ENCODE measurements around the gene FLNC. TPM values are rescaled to one million over a fixed set of nuclear protein-coding genes. Genes with fewer than 3 reads are reported as not detected.

FLNC gene
- total and polyA plus RNA-seq, 2 of the 13 experiments (the other 11 are each of a cell fraction or from before 2014, with no cell fraction given): 0.02 TPM; not detected in 1

DNA sequence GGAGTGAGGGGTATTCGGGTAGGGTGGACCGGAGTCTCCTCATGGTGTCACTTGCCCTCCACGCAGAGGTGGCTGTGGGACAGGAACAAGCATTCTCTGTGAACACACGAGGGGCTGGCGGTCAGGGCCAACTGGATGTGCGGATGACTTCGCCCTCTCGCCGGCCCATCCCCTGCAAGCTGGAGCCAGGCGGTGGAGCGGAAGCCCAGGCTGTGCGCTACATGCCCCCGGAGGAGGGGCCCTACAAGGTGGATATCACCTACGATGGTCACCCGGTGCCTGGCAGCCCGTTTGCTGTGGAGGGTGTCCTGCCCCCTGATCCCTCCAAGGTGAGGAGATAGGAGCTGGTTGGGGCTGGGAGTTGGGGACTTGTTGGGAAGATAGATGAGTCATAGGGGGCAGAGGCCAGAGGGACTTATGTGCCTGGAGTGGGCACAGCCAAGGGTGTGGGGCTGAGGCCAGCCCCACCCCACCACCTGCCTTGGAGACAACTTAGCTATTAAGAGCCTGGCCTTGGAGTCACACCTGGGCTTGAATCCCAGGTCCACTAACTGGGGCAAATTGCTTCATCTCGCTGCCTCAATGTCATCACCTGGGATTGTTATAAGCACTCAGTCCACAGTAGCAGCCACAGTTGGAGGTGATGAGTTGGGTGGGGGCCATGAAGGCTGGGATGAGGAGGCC is 13.9 kb downstream of the FLNC start:
- ChIA-PET POLR2A (no interaction called here), CTCF (ENCODE audit: low intra/inter-chr PET ratio, low total read pairs) (interaction anchor here (3.0 kb wide), 1 partner anchor 40 kb away, joined by 13 read pairs; no protein-coding TSS in a partner anchor)
- Histone ChIP-seq H3K27me3 (ENCODE audit: control insufficient read depth in 1 of 2, insufficient read depth in 2 of 2, low read length in 2 of 2) (peaks cover 5 to 12% of the 10 kb centered on the region in 2 experiments; a peak in 2 of 5 replicates), H3K4me1 (ENCODE audit: insufficient read depth, low read length) (peaks cover 11% of the 10 kb centered on the region), H3K4me3 (replicated peaks in 1 of 3; ENCODE audit: insufficient read depth in 1 of 3, low read depth in 2 of 3, low read length in 3 of 3) (no peak overlapping the region), H3K36me3 (replicated peaks in 1 of 2; ENCODE audit: control insufficient read depth in 1 of 2, insufficient read depth in 2 of 2, low read length in 2 of 2) (no peaks in the 10 kb centered on the region), H4K20me1 (ENCODE audit: insufficient read depth, low read length) (no peaks in the 10 kb centered on the region), H3K79me2 (ENCODE audit: insufficient read depth, low read length) (no peaks in the 10 kb centered on the region), H3K27ac (ENCODE audit: extremely low read length, insufficient read depth, low read length) (no peak overlapping the region), H2AFZ (ENCODE audit: low read length) (no peak overlapping the region), H3K4me2 (ENCODE audit: low read depth, low read length) (no peak overlapping the region), H3K9me3 (ENCODE audit: low read length) (no peaks in the 10 kb centered on the region), H3K9ac (ENCODE audit: insufficient read depth, low read depth, low read length) (no peak overlapping the region)
- no TSS peak for BruUV-seq (replicated peaks)
- no peak for TF ChIP-seq ZFP36L2 (CRISPR knock-in tag; IDR thresholded peaks at IDR 0.05)
- TF ChIP-seq EEA1 (CRISPR knock-in tag; IDR thresholded peaks at IDR 0.05; ENCODE audit: borderline replicate concordance): no peak
- TF ChIP-seq, protein P1, sequence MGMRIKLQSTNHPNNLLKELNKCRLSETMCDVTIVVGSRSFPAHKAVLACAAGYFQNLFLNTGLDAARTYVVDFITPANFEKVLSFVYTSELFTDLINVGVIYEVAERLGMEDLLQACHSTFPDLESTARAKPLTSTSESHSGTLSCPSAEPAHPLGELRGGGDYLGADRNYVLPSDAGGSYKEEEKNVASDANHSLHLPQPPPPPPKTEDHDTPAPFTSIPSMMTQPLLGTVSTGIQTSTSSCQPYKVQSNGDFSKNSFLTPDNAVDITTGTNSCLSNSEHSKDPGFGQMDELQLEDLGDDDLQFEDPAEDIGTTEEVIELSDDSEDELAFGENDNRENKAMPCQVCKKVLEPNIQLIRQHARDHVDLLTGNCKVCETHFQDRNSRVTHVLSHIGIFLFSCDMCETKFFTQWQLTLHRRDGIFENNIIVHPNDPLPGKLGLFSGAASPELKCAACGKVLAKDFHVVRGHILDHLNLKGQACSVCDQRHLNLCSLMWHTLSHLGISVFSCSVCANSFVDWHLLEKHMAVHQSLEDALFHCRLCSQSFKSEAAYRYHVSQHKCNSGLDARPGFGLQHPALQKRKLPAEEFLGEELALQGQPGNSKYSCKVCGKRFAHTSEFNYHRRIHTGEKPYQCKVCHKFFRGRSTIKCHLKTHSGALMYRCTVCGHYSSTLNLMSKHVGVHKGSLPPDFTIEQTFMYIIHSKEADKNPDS (CRISPR knock-in tag; IDR thresholded peaks at IDR 0.05): no peak
- no peak for TF ChIP-seq PITX1 (CRISPR knock-in tag; IDR thresholded peaks at IDR 0.05)
- no peak for TF ChIP-seq SMC3 (IDR thresholded peaks at IDR 0.05; ENCODE audit: low read length)
- TF ChIP-seq TBX3 (IDR thresholded peaks at IDR 0.05; ENCODE audit: borderline replicate concordance): no peak
- WGBS (ENCODE audit: low lambda C conversion rate): 69% methylated on average over 4 of the region's 17 CpGs
- no peak for DNase-seq (ENCODE audit: low spot score)
- FAIRE-seq: no peak
- in situ Hi-C loops (cut with HindIII; ENCODE audit: extremely low pct_ligation_motif_present, low pct_unique_long_range_greater_than_20kb) (no loop called here), intact Hi-C loops (cut with micrococcal nuclease; ENCODE audit: unreplicated experiment) (no loop called here)
- no peak for ATAC-seq
